ENCODE data around the gene CKMT1A. TPM values are rescaled to one million over a fixed set of nuclear protein-coding genes. Genes with fewer than 3 reads are reported as not detected.
"Not testable (repeated sequence)": the region's sequence is repeated elsewhere in the genome, so short reads cannot be mapped to it uniquely, and the experiment has no call there.

Gene CKMT1A
- polyA plus RNA-seq (8.7 and 14.0 TPM in 2 replicates), polyA minus RNA-seq (8.3 and 11.2 TPM in 2 replicates)

- not testable (repeated sequence) for H3K9me3 ChIP-seq (ENCODE audit: low read length); H3K9me2 ChIP-seq (ENCODE audit: insufficient read depth, low read length); H3F3A ChIP-seq (ENCODE audit: insufficient read depth, low read length, poor library complexity, severe bottlenecking); H4K20me1 ChIP-seq (ENCODE audit: insufficient read depth); H3K27me3 ChIP-seq (ENCODE audit: insufficient read depth, low read depth, low read length); H3K4me3 ChIP-seq (ENCODE audit: low read length); H3K27ac ChIP-seq (ENCODE audit: low read length); H2AFZ ChIP-seq (ENCODE audit: low read depth, low read length); H3K9ac ChIP-seq (ENCODE audit: low read length); H3K79me2 ChIP-seq (replicated peaks; ENCODE audit: insufficient read depth, low read length); H3K36me3 ChIP-seq (ENCODE audit: insufficient read depth, low read length); H3K4me2 ChIP-seq (ENCODE audit: low read length)
Measured at GRCh38 chr15:43693148-43694022, at the start of gene CKMT1A. CKMT1A (plus strand) TSS chr15:43693859; CDS start chr15:43694051, 192 bp downstream.

GRCh38 chr15:43648649-43649429 lies 44.8 kb upstream of the CKMT1A start, which contains the start of gene CATSPER2:
CATSPER2 (minus strand) TSS chr15:43648844; CDS start chr15:43648061, 783 bp downstream.
- TF ChIP-seq REST (IDR thresholded peaks at IDR 0.05; ENCODE audit: borderline replicate concordance) = no peak
- TF ChIP-seq RAD21 (conservative IDR thresholded peaks at IDR 0.05) = no peak
- no peak for TF ChIP-seq MXI1 (conservative IDR thresholded peaks at IDR 0.05; ENCODE audit: poor library complexity, severe bottlenecking)
- TF ChIP-seq SMC3 (conservative IDR thresholded peaks at IDR 0.05; ENCODE audit: poor library complexity) = no peak
- no peaks in the 10 kb centered on the region for H3K27me3 ChIP-seq (ENCODE audit: insufficient read depth, low read depth, low read length)
- H2AFZ ChIP-seq (ENCODE audit: low read depth, low read length) = no peak within 1 kb of the TSS
- no peaks in the 10 kb centered on the region for H3K9me2 ChIP-seq (ENCODE audit: insufficient read depth, low read length)
- no peak within 1 kb of the TSS for H3K27ac ChIP-seq (ENCODE audit: low read length)
- no peaks in the 10 kb centered on the region for H4K20me1 ChIP-seq (ENCODE audit: insufficient read depth)
- no peaks in the 10 kb centered on the region for H3K36me3 ChIP-seq (ENCODE audit: insufficient read depth, low read length)
- H3K9me3 ChIP-seq (ENCODE audit: low read length) = no peaks in the 10 kb centered on the region
- no peaks in the 10 kb centered on the region for H3F3A ChIP-seq (ENCODE audit: insufficient read depth, low read length, poor library complexity, severe bottlenecking)
- H3K79me2 ChIP-seq (replicated peaks; ENCODE audit: insufficient read depth, low read length) = no peaks in the 10 kb centered on the region
- H3K4me3 ChIP-seq (ENCODE audit: low read length) = no peak within 1 kb of the TSS
- H3K4me2 ChIP-seq (ENCODE audit: low read length) = no peak within 1 kb of the TSS
- no peak within 1 kb of the TSS for H3K9ac ChIP-seq (ENCODE audit: low read length)

GRCh38 chr15:43649430-43649926 lies 44.2 kb upstream of the CKMT1A start:
- H3K27me3 ChIP-seq (ENCODE audit: insufficient read depth, low read depth, low read length); H3K79me2 ChIP-seq (replicated peaks; ENCODE audit: insufficient read depth, low read length); H3K4me3 ChIP-seq (ENCODE audit: low read length); H3F3A ChIP-seq (ENCODE audit: insufficient read depth, low read length, poor library complexity, severe bottlenecking); H2AFZ ChIP-seq (ENCODE audit: low read depth, low read length); H4K20me1 ChIP-seq (ENCODE audit: insufficient read depth); H3K9ac ChIP-seq (ENCODE audit: low read length); H3K36me3 ChIP-seq (ENCODE audit: insufficient read depth, low read length); H3K9me3 ChIP-seq (ENCODE audit: low read length); H3K27ac ChIP-seq (ENCODE audit: low read length); H3K4me2 ChIP-seq (ENCODE audit: low read length); H3K9me2 ChIP-seq (ENCODE audit: insufficient read depth, low read length): not testable (repeated sequence)

GRCh38 chr15:43659727-43660126 lies 33.9 kb upstream of the CKMT1A start:
- not testable (repeated sequence) for H3K9me2 ChIP-seq (ENCODE audit: insufficient read depth, low read length); H2AFZ ChIP-seq (ENCODE audit: low read depth, low read length); H4K20me1 ChIP-seq (ENCODE audit: insufficient read depth); H3K36me3 ChIP-seq (ENCODE audit: insufficient read depth, low read length); H3K9ac ChIP-seq (ENCODE audit: low read length); H3K4me2 ChIP-seq (ENCODE audit: low read length); H3F3A ChIP-seq (ENCODE audit: insufficient read depth, low read length, poor library complexity, severe bottlenecking); H3K27me3 ChIP-seq (ENCODE audit: insufficient read depth, low read depth, low read length); H3K79me2 ChIP-seq (replicated peaks; ENCODE audit: insufficient read depth, low read length); H3K27ac ChIP-seq (ENCODE audit: low read length); H3K4me3 ChIP-seq (ENCODE audit: low read length); H3K9me3 ChIP-seq (ENCODE audit: low read length)

GRCh38 chr15:43662293-43662692 lies 31.4 kb upstream of the CKMT1A start:
- H3K9ac ChIP-seq (ENCODE audit: low read length); H3K9me2 ChIP-seq (ENCODE audit: insufficient read depth, low read length); H2AFZ ChIP-seq (ENCODE audit: low read depth, low read length); H3F3A ChIP-seq (ENCODE audit: insufficient read depth, low read length, poor library complexity, severe bottlenecking); H3K27me3 ChIP-seq (ENCODE audit: insufficient read depth, low read depth, low read length); H4K20me1 ChIP-seq (ENCODE audit: insufficient read depth); H3K79me2 ChIP-seq (replicated peaks; ENCODE audit: insufficient read depth, low read length); H3K36me3 ChIP-seq (ENCODE audit: insufficient read depth, low read length); H3K27ac ChIP-seq (ENCODE audit: low read length); H3K4me2 ChIP-seq (ENCODE audit: low read length); H3K4me3 ChIP-seq (ENCODE audit: low read length); H3K9me3 ChIP-seq (ENCODE audit: low read length): not testable (repeated sequence)

- H3K9me2 ChIP-seq (ENCODE audit: insufficient read depth, low read length); H3K4me2 ChIP-seq (ENCODE audit: low read length); H3F3A ChIP-seq (ENCODE audit: insufficient read depth, low read length, poor library complexity, severe bottlenecking); H2AFZ ChIP-seq (ENCODE audit: low read depth, low read length); H3K27ac ChIP-seq (ENCODE audit: low read length); H3K79me2 ChIP-seq (replicated peaks; ENCODE audit: insufficient read depth, low read length); H4K20me1 ChIP-seq (ENCODE audit: insufficient read depth); H3K4me3 ChIP-seq (ENCODE audit: low read length); H3K9ac ChIP-seq (ENCODE audit: low read length); H3K36me3 ChIP-seq (ENCODE audit: insufficient read depth, low read length); H3K27me3 ChIP-seq (ENCODE audit: insufficient read depth, low read depth, low read length); H3K9me3 ChIP-seq (ENCODE audit: low read length): not testable (repeated sequence)
Measured at GRCh38 chr15:43663333-43663732, 30.3 kb upstream of the CKMT1A start.

All from neural cell (in vitro differentiated cells).